Right ventricle myocardium inferior (tissue), 1 donor: ENCODE results near the gene CCR8. TPM values are rescaled to one million over a fixed set of nuclear protein-coding genes. Genes with fewer than 3 reads are reported as not detected.
A peak's percentile ranks its signal among the peaks of the same experiment; 100 is the strongest.
"Not testable (repeated sequence)": the region's sequence is repeated elsewhere in the genome, so short reads cannot be mapped to it uniquely, and the experiment has no call there.

Source experiments
- ATAC-seq: fragments of 200-7000 bp; cut with Tn5 transposase; one replicate; pipeline ENCODE4 v1.9.1; 2020; ENCODE audit warnings: mild to moderate bottlenecking, moderate library complexity
- DNase-seq: peaks from one replicate; pipeline ENCODE4 v3.0.0; 2021; ENCODE audit errors: missing footprints
- intact Hi-C: fragments of 100-400 bp; cut with DNase I; formaldehyde crosslinking; loops from one replicate; pipeline ENCODE4 v1.11.0; 2022
- total RNA-seq: library from RNA; stranded (reverse); fragmentation: NEBNext Ultra II Directional; extraction: Animal tissue kit (Norgen Biotek cat#: 25700); gene quantifications from one replicate; pipeline ENCODE4 v1.2.1, GENCODE V29; 2021
- donor health status: DM: no; HTN: yes; CAD: no; lungs with severe emphysema.

The CCR8 gene
- total RNA-seq, 1 donor from 2014 or later = not detected

DNA sequence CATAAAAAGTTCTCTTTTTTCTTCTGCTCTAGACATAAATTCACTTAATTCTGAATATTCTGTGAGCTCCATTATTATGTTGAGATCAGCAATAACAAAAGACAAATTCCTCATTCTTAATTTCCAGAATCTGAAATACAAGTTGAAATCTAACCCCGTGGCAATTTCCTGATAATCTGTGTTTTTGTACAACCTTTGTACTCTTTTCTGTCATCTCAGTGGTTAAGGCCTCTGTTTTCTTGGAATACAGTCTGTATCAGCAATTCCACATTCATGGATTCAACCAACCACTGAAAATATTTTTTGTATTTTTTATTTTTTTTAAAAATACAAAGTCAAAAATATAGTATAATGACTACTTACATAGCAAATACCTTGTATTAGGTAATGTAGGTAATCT lies 8.7 kb downstream of the CCR8 start:
- intact Hi-C loops = no loop called here
- DNase-seq (no peak), ATAC-seq (no peak)

DNA sequence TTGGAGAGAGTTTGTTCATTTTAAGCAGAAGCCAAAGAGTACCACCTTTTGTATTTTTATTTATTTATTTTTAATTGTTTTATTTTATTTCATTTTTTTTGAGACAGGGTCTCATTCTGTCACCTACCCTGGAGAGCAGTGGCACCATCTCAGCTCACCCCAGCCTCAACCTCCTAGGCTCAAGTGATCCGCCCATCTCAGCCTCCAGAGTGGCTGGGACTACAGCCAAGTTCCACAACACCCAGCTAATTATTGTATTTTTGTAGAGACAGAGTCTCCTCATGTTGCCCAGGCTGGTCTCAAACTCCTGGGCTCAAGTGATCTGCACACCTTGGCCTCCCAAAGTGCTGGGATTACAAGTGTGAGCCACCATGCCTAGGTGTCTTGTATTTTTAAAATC lies 9.6 kb downstream of the CCR8 start:
- intact Hi-C loops = no loop called here
- no peak for ATAC-seq
- no peak for DNase-seq

DNA sequence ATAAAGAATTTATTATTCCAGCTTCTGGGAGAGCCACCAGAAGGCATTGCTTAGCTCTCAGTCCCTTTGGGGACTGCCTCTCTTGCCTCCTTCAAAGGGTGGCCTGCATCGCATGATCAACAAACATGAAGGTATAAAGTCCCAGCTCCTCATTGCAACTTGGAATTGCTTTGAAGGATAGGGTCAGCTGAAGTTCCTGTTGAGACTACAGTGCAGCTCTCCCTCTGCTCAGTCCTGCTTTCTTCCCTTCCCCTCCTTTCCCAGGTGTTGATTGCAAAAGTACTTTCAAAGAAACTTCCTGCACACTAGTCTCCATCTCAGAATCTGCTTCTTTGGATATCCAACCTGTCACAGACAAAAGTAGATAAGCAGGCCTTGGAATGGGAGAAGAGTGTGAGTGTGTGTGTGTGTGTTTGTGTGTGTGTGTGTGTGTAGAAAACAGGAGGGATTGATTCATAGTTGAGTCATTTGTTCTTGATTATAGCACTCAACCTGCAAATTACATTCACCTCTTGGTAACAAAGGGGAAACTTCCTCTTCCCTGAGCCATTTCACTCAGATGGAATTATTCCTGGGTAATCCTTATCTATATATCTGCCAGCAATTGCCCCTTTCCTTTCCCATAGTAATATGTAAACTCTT lies 13.7 kb downstream of the CCR8 start:
- no peak for ATAC-seq
- intact Hi-C loops = no loop called here
- DNase-seq = no peak

DNA sequence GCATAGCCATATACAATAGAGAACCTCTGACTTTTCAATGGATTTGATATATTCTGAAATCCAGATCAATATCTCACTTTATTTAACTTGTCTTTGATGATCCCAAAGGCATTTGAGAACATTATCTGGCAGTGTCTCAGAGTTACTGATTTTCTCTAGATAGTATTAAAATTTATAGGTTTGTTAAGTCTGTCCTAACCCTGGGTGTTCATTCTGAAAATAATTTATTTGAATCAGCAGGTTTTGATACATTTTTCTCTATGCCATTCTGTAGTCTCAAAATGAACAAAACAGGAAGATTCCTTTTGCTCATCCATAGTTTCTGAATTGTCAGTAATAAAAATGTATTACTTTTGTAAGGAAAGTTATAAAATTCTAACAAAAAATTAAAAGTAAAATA lies 14.3 kb downstream of the CCR8 start:
- ATAC-seq = no peak
- intact Hi-C loops = no loop called here

DNA sequence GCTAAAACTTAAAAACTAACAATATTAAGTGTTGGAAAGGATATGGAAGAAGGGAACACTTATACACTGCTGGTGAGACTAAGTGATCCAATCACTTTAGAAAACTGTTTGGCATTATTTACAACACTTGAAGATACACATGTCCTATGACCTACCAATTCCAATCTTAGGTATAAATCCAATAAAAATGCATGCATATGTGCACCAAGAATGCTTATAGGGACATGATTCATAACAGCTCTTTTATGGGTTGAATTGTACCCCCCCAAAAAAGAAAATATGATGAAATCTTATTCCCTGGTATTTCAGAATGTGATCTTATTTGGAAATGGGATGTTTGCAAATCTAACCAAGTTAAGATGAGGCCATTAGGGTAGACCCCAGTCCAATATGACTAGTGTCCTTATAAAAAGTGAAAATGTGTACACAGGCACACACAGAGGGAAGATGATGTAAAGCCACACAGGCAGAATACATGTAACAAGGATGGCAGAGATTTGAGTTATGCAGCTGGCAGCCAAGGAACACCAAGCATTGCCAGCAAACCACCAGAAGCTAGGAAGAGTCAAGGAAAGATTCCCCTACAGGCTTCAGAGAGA lies 15.3 kb downstream of the CCR8 start:
- intact Hi-C loops = no loop called here
- ATAC-seq = no peak

More for the DNA sequence above, 14.3 kb downstream of the CCR8 start:
- DNase-seq = no peak

DNA sequence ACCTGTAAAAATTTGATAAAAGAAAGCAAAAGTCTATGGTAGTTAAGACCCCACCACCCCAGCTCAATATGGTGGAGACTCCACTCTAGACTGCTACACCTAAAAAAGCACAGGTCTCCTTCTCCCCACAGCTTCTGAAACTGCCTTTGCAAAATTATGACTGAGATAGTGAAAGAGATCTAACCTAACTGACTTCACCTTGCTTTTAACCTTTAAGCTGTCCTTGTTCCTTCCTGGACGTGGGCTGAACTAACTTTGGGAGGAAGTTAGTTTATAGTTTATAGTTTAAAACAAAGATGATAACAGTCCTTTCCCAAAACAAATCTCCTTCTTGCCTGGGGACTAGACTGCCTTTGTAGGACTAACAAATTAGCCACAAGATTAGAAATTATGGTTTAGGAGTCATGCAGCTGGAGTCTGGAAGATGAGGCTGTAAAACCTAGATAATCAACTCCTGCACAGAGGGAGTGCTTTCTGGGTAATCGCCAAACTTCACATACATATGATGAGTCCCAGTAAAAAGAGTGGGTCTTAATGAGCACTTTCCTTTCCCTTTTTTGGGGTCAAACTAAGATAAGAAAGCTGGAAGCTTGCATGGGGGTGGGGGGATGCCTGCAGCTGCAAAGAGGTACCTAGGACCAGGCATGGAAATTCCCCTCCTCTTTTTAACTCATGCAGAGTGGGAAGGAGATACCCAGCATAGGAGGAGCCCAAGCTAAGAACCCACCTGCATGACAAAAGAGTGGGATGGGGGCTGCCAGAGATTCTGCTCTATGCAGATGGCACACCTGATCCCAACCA lies 17.5 kb downstream of the CCR8 start:
- intact Hi-C loops = no loop called here
- no peak for DNase-seq

More for the DNA sequence above, 15.3 kb downstream of the CCR8 start:
- no peak for DNase-seq

DNA sequence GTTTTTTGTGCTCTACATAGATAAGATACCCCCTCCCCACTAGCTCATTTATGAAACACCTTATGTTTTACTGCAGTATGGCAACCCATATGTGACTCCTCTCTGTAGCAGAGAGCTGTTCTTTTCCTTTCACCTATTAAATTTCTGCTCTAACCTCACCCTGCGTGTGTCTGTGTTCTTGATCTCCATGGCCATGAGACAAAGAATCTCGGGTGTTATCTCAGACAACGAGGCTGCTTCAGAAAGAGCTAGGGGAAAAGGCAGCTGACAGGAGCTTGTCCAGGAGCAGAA lies 18.0 kb downstream of the CCR8 start:
- intact Hi-C loops = no loop called here
- ATAC-seq (no peak), DNase-seq (no peak)

More for the DNA sequence above, 17.5 kb downstream of the CCR8 start:
- ATAC-seq = no peak

DNA sequence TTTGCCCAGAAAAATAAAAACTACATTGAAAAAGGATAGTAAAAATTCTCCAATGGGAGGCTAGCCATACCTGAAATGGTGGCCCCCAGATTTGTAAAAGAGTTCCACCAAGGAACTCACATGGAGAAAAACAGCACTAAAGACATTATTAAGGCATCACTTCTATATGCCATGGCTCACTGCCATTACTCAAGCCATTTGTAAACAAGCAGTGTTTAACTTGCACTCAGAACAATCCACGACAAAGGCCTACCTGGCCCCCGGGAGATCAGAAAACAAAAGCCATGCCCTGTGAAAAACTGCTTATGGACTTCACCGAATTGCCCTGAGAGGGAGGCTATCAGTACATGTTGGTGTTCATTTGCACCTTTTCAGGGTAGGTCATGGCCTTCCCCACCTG lies 19.6 kb downstream of the CCR8 start:
- intact Hi-C loops = no loop called here
- DNase-seq = no peak

DNA sequence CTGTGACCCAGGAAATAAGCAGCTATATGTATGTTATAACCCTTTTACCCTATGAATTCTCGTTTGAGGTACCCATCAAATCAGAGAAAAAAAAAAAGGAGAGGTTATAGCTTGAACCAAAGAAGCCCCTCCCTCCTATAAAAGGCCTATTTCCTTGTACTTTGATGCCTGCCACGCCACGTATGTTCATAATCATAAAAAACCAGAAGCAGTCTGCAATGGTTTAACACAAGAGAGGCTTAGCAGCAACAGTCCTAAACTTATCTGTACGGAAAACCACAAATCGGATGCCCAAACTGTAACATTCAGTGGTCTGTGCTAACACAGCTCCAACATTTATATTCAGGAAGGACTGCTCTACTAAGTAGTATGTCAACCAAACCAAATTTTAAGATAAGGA lies 21.2 kb downstream of the CCR8 start:
- no peak for ATAC-seq
- no peak for DNase-seq
- intact Hi-C loops = no loop called here

More for the DNA sequence above, 19.6 kb downstream of the CCR8 start:
- ATAC-seq = no peak

DNA sequence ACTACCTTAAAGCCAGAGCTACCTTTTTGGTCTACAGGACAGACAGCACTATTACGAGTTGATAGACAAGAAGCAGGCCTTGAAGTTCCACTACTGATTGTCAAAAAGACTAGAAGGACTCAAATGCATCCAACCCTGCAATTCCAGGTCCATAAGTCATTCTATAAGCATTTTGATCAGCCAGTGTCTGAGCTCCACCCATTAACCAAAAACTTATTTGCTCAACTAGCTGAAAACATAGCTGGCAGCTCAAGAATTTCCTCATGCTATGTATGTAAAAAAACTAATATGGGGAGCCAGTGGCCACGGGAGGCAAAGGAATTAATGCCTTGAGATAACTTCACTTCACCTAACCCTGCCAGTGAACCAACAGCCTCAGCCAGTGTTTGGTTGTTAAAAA lies 21.6 kb downstream of the CCR8 start:
- ATAC-seq, DNase-seq, intact Hi-C loops: not testable (repeated sequence)

DNA sequence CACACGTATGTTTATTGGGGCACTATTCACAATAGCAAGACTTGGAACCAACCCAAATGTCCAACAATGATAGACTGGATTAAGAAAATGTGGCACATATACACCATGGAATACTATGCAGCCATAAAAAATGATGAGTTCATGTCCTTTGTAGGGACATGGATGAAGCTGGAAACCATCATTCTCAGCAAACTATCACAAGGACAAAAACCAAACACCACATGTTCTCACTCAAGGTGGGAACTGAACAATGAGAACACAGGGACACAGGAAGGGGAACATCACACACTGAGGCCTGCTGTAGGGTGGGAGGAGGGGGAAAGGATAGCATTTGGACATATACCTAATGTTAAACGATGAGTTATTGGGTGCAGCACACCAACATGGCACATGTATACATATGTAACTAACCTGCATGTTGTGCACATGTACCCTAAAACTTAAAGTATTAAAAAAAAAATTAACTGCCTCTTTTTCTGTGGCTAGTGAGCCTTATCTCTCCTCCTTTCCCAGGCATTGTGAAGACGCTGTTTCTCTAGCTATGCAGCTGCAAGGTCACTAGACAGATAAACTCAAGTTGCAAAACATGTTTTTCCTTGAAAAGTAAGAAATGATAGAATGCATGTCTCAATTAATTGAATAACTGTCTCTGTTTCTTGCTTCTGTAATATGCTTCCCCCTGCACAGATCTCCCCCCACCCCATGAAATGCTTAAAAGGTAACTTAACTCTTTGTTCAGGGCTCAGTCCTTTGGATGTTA lies 23.8 kb downstream of the CCR8 start:
- ATAC-seq, intact Hi-C loops, DNase-seq: not testable (repeated sequence)

DNA sequence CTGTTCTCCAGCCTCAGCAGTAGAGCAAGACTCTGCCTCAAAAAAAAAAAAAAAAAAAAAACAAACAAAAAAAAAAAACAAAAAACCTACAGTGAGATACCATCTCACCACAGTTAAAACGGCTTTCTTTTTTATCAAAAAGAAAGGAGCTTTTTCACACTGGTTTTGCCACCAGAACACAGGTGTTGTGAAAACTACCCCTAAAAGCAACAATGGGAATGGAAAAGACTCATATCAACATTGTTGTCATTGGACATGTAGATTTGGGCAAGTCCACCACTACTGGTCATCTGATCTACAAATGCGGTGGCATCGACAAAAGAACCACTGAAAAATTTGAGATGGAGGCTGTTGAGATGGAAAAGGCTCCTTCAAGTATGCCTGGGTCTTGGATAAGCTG lies 28.8 kb downstream of the CCR8 start:
- DNase-seq (no peak), ATAC-seq (no peak)
- intact Hi-C loops = no loop called here

DNA sequence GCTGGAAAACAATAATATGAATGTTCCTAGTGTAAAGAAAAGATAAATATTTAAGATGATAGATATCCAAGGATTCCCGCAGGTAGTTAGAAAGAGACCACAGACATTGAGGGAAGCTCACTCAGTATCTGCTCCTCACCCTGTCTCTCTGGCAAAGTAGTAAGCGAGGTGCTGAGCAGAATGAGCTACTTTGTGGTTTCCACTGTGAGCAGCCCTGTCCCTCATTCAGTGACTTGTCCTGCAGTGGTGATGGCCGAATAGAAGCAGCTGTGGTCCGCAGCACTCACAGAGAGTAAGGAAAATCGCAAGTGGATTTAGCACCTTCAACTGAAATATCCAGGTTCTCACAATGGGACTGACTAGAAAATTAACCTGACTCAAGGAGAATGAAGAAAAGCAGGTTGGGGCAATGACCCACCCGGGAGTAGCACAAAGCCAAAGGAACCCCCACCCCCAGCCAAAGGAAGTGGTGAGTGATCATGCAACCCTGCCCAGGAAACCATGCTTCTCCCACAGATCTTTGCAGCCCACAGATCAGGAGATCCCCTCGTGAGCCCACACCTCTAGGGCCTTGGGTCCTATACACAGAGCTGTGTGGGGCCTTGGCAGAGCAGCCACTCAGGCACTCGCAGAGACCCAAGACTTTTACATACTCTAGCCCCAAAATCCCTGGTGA lies 31.9 kb downstream of the CCR8 start:
- DNase-seq (no peak), ATAC-seq (peak; percentile 44)

DNA sequence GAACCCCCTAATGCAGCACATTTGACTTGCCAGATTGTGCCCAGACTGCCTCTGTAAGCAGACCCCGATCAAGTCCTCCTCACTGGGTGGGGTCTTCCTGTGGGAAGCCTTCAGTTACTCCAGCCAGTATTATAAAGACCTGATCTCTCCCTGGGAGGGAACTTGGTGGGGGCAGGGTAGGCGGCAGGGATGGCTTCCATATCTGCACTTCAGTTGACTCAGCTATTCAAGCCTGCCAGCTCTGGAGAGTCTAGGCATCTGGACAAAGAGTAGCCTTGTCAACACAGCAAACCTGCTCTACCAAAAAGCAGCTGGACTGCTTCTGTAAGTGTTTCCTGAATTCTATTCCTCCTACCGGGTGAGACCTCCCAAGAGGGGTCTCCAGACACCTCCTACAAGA lies 32.7 kb downstream of the CCR8 start:
- ATAC-seq (peak; percentile 93), DNase-seq (no peak)
- intact Hi-C loops = no loop called here

More for the DNA sequence above, 31.9 kb downstream of the CCR8 start:
- intact Hi-C loops = no loop called here

DNA sequence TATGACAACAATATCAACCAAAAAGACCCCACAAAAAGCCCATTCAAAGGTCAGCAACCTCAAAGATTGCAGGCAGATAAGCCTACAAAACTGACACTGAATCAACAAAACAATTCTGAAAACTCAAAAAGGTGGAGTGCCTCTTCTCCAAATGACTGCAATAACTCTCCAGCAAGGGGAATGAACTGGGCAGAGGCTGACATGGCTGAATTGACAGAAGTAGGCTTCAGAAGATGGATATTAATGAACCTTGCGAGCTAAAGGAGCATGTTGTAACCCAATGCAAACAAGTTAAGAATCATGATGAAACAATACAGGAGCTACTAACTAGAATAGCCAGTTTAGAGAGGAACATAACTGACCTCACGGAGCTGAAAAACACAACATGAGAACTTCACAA lies 33.3 kb downstream of the CCR8 start:
- ATAC-seq (no peak), DNase-seq (no peak)
- intact Hi-C loops = no loop called here

DNA sequence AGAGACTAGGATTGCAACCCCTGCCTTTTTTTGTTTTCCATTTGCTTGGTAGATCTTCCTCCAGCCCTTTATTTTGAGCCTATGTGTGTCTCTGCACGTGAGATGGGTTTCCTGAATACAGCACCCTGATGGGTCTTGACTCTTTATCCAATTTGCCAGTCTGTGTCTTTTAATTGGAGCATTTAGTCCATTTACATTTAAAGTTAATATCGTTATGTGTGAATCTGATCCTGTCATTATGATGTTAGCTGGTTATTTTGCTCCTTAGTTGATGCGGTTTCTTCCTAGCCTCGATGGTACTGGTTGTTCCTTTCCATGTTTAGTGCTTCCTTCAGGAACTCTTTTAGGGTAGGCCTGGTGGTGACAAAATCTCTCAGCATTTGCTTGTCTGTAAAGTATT lies 40.9 kb downstream of the CCR8 start:
- not testable (repeated sequence) for DNase-seq, ATAC-seq
- intact Hi-C loops = loop anchor here (10.0 kb wide), 1 partner anchor 76 kb away; no protein-coding TSS in a partner anchor

DNA sequence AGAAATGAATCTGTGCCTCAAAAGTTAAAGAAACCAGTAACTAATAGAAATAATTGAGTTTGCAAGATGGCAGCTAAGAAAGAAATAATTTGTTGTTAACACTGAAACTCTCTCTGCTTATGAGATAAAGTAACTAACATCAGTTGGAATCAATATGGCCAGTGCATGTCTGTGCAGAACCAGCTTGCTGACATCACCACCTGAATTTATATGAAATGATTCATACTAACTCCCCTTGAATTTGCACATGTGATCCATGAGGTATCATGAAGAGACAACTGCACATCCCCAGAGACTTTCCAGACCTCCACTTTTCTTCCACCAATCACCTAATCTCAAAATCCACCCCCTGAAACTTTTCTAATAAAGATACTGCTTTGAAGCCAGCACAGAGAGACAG lies 43.3 kb downstream of the CCR8 start:
- no peak for DNase-seq
- intact Hi-C loops = loop anchor here (10.0 kb wide), 1 partner anchor 78 kb away; no protein-coding TSS in a partner anchor
- ATAC-seq = no peak

DNA sequence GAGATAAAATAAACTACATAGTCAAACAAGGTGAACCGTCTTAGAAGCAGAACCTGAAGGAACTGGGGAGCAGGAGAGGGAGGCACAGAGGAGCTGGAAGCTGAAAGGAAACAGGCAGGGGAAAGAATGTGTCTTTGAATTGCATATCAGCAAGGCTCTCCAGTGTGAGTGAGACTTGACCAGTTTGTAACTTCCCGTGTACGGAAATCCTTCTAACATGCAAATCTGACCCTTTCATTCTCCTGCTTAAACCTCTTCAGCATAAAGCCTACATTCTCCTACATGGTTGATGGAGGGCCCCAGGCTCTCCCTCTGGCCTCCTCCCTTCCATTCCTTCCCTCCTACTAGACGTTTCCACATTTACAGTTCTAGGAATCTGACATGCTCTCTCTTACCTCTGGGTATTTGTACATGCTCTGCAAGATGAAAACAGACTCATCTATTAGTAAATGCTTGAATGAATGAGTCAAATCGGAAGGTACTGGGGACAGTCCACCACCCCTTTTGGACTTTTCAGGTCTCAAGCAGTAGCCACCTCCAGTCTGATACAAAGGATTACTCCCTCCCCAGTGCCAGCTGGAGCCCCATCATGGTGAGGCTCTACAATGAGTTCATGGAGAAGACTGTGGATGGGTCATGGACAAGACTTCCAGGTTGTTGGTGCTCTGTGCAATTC lies 47.6 kb downstream of the CCR8 start:
- no peak for ATAC-seq

More for the DNA sequence above, 47.6 kb downstream of the CCR8 start:
- intact Hi-C loops = loop anchor here (10.0 kb wide), 1 partner anchor 82 kb away; no protein-coding TSS in a partner anchor
- DNase-seq = no peak
